ENCODE data around the gene ZNF214. TPM values are rescaled to one million over a fixed set of nuclear protein-coding genes. Genes with fewer than 3 reads are reported as not detected.

Gene ZNF214
- 0.44 TPM in 1 of 2 replicates, not detected in the other for total RNA-seq

DNA sequence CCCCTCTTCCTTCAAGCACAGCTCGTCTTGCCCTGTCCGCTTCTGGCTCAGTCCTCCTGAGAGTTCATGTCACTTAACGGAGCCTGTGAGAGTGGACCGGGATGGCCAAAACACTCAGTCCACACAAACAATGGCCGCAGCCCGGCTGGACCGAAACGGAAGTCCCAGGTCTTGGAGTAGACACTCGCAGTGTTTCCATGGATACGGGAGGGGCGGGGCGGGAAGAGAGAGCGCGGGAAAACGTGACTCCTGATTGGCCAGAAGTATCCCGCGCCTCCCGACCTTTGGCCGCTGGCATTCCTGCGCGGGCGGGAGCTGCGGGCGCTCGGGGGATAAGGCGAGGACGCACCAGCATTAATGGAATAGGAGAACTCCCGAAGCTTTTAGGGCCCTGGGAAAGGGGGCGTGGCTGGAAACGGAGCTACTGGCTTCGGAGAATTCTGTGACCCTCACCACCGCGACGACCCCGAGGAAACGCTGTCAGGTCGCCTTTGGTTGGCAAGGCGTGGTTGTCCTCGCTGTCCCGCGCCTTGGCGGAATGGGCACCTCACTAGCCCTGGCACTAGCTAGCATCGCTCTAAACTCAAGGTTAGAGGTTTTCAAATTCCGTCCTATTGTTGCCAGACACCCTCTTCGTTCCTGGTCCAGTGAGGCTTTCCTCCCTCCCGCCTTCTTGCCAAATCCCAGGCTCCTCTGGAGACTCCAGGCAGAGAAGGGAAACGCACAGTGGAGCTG is at the start of gene ZNF214, which contains the start of gene NLRP14:
ZNF214 (minus strand) TSS at position 164 of the 735 bp plus-strand sequence. CDS start 17,511 bp downstream, outside the sequence.
NLRP14 (plus strand) TSS at position 297 of the 735 bp plus-strand sequence. CDS start 18,108 bp downstream, outside the sequence.

Other genes with a start within 250 kb of the ZNF214 start
- gene OR2AG2, start 248.4 kb downstream of the ZNF214 start, total RNA-seq, result not detected in 2 replicates
- gene OR2AG1, start 237.3 kb downstream of the ZNF214 start, total RNA-seq, result not detected in 2 replicates
- gene OR6A2, start 220.7 kb downstream of the ZNF214 start, total RNA-seq, result 0.07 TPM in 1 of 2 replicates, not detected in the other
- not detected in 2 replicates for gene OR10A5, start 174.7 kb downstream of the ZNF214 start, total RNA-seq
- gene OR10A2, start 157.3 kb downstream of the ZNF214 start, total RNA-seq, result not detected in 2 replicates
- not detected in 2 replicates for gene OR10A4, start 143.7 kb downstream of the ZNF214 start, total RNA-seq
- gene OR2D2, start 127.8 kb downstream of the ZNF214 start, total RNA-seq, result not detected in 2 replicates
- not detected in 2 replicates for gene OR2D3, start 99.3 kb downstream of the ZNF214 start, total RNA-seq
- gene ZNF215, start 93.9 kb downstream of the ZNF214 start, total RNA-seq, result 1.4 and 1.7 TPM in 2 replicates
- not detected in 2 replicates for gene NLRP14, start 133 bp upstream of the ZNF214 start, total RNA-seq
- not detected in 2 replicates for gene RBMXL2, start 68.7 kb upstream of the ZNF214 start, total RNA-seq
- gene SYT9, start 231.6 kb upstream of the ZNF214 start, total RNA-seq, result 0.30 TPM in 1 of 2 replicates, not detected in the other